ENCODE data around the gene TASP1.
A peak's percentile ranks its signal among the peaks of the same experiment; 100 is the strongest.
"Not testable (repeated sequence)": the region's sequence is repeated elsewhere in the genome, so short reads cannot be mapped to it uniquely, and the experiment has no call there.

TASP1 gene, protein sequence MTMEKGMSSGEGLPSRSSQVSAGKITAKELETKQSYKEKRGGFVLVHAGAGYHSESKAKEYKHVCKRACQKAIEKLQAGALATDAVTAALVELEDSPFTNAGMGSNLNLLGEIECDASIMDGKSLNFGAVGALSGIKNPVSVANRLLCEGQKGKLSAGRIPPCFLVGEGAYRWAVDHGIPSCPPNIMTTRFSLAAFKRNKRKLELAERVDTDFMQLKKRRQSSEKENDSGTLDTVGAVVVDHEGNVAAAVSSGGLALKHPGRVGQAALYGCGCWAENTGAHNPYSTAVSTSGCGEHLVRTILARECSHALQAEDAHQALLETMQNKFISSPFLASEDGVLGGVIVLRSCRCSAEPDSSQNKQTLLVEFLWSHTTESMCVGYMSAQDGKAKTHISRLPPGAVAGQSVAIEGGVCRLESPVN

DNA sequence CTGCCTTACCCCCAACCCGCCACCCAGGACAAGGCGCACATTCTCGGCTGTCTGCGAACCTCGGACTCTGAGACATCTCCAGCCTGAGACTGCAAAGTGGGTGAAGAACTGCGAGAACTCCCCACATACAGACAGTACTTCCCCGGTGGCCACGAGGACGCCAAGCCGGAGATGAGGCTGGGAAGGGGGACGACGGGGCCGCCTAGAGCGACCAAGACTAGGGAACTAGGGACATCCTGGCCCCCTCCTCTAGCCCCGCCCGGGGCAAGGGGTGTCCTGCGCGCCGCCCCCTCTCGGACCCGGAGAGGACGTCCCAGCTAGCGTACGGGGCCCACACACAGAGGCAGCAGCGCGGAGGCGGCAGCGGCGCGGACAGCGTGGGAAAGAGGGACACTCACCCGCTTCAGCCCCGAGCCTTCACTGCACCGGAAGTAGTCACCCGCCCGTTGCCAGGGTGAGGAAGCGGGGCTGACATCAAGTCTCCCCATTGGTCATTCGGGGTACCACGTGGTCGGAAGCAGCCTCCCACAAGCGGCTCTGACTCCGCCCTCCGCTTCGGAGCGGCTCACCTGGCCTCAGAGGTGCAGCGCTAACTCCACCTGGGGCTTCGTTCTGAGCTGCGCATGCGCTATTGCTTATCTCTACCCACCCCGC lies at the start of gene TASP1:
Gene TASP1, minus strand, starts transcription at position 437 of the 654 bp plus-strand sequence. CDS start 8,854 bp downstream, outside the sequence.
- peak; percentile 71 for DNase-seq (ENCODE audit: low read depth)

DNA sequence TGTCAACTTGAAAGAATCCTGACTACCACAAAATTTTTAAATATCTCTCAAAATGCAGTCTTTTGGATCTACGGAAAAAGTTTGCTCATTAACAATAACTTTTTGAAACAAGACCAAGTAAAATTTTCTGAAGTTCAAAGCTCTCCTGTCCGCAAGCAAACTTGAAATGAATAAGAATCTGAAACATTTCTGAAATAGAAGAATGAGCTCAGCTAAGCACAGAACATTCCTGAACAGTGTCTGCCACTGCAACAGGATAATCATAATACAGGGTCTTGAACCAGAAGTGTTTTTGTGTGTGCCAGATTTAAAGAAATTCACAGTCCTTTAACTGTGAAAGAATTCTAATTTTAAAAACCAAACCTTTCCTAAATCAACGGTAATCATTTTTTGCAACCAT lies 49.1 kb upstream of the TASP1 start:
- DNase-seq (ENCODE audit: low read depth) = no peak

DNA sequence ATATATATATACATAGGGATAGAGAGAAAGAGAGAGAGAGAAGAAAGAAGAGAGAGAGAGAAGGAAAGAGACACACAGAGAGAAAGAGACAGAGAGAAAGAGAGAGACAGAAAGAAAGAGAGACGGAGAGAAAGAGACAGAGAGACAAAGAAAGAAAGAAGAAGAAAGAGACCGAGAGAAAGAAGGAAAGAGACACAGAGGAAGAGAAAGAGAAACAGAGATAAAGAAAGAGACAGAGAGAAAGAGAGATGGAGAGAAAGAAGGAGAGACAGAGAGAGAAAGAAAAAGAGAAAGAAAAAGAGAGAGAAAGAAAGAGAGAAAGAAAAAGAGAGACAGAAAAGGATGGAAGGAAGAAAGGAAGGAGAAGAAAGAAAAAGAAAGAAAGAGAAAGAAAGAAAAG lies 46.9 kb upstream of the TASP1 start:
- no peak for DNase-seq (ENCODE audit: low read depth)

DNA sequence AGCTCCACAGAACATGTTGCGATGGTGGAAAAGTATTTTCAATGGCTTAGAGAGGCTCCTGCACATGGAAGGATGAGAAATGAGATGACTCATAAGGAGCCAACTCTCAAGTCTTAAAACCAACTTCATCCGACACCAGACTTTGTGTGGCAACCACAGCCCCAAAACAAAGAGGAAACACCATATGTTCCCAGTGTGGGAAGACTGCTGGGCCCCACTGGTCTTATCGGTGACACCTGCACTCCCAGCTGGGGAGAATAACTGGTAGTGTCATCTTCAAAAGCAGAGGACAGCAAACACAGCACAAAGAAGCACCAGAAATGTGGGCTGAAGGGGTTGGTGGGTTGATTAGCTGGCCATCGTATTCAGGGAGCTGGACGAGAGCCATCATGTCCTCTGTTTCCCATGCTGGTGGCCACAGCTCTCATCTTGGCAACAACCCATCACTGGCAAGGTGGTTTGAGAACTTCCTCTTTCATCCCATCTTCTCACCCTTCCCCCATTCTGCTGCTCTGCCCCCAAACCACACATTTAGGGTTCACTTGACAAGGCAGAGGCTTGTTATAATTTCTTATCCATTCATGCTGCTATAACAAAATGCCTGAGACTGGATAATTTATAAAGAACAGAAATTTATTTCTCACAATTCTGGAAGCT lies 46.0 kb upstream of the TASP1 start:
- DNase-seq (ENCODE audit: low read depth) = no peak

DNA sequence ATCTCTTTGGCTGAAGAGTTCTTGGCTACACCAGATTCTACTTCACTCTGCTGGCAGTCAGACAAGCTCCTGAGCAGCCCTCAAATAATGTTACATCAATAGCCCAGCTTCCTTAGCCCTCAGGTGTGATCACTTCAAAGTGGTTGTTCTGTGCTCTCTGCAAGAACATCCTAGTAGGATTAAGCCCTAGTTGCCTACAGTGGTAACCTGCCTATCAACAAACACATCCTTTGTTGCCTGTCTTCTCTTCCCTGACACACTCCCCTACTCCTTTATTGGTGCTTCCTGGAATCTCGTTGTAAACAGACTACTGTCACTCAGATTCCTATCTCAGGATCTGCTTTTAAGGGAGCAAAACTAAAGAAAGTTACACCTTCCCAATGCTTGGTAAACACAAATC lies 45.1 kb upstream of the TASP1 start:
- no peak for DNase-seq (ENCODE audit: low read depth)

DNA sequence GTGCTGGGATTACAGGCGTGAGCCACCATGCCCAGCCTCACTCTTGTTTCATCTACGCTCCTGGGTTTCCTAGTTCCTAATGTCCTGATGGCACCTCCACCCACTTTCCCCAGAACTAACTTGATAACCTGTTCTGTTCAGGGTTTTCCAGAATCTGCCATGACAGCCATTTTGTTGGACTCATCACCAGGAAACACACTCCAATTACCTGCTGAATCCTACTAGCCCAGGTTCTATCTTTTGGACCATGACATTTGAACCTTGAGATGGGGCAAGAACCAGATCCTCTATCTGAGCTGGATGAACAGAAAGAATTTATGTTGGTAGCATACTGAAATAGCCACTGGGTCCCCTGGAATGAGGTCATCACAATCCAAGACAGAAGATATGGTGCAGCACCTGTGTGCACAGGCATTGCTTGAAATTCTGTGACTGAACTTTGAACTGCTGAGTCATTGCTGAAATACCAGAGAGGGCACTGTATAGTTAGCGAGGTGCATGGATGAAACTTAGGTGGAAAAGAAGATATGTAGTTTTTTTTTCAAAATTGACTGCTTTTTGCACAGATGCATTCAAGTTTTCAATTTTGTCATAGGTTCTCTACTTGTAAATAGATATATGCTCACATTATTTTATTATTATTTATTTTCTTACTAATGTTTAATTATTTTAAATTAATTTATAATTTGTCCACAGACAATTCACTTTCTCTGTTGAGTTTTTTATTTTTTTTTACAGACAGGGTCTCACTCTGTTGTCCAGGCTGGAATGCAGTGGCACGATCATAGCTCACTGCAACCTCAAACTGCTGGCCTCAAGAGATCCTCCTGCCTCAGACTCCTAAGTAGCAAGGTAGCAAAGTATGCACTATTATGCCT lies 42.8 kb upstream of the TASP1 start:
- no peak for DNase-seq (ENCODE audit: low read depth)

DNA sequence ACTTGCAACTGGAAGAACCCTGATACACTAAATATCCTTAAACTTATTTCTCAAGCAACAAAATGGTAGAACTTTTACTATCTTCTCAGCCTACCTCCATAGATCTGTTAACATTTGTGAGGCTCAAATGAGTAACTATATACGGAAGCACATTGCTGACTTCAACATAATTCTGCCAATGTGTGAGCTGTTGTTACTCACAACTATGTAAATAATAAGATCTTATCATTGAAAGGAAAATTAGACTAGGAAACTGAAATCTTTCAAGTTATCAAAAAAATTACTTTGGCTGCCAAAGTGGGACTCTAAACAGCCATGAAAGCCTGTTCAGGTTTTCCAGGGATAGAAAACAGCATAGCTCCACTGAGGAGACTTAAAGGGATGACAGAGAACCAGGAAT lies 40.2 kb upstream of the TASP1 start:
- DNase-seq (ENCODE audit: low read depth) = no peak

DNA sequence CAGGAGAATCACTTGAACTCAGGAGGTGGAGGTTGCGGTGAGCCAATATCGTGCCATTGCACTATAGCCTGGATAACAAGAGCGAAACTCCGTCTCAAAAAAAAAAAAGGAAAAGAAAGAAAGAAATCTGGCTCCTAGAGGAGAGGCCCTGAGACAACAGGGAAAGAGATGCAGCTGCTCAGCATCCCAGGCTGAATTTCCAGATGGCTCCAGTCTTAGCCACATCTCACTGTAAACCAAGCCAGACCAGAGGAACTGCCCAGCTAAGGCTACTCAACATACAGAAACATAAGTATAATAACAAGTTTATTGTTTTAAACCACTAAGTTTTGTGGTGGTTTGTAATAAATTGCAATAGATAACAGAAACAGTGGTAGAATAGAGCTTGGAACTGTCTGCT lies 38.5 kb upstream of the TASP1 start:
- DNase-seq (ENCODE audit: low read depth) = no peak

DNA sequence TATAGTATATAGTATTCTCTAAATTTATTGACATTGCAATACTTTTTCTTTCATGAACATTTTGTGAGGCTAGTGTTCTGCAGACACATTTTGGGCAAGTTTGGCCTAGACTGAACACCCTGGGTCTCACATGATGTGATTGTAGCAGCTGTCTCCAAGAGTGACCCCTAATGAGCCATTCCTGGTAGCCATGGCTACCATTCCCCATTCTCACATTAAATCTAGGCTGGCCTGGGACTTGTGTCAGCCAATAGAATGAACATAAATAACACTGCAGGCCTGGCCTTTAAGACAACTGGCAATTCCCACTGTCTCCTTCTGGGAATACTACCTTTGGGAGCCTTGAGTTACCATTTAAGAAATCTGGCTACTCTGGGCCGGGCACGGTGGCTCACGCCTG lies 38.0 kb upstream of the TASP1 start:
- DNase-seq (ENCODE audit: low read depth) = no peak

DNA sequence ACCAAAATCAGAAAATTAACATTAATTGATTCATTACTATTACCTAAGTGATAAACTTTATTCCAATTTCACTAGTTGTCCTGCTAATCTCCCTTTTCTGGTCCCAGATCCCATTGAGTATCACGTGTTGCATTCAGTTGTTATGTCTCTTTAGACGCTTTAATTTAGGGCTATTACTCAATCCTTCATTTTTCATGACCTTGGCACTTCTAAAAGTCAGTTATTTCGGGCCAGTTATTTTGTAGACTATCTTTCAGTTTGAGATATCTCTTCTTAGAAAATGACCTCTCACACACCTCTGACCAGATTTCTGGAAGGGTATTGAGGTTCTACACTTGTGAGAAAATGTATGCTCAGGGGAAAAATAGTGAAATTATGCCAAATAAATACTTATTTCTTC lies 34.0 kb upstream of the TASP1 start:
- DNase-seq (ENCODE audit: low read depth) = no peak

DNA sequence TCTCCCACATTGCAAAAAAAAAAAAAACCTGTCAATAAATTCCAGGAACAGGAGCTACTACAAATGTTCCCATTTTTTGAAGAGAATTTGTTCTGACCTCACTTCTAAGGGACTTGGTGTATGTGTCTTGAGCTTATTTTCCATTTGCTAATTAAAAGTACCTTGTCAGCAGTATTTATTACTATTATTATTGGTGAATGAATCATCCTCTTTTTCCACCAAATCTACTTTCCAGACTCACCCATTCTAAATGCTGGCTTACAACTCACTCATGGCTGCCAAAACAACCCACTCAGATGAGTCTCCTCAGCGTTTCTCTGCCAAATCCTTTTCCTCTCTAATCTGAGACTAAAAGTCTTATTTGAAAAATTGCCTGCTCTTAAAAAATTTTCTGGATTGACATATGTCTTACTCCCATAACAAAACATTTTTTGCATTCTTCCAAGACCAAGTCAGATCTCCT lies 33.2 kb upstream of the TASP1 start:
- no peak for DNase-seq (ENCODE audit: low read depth)

DNA sequence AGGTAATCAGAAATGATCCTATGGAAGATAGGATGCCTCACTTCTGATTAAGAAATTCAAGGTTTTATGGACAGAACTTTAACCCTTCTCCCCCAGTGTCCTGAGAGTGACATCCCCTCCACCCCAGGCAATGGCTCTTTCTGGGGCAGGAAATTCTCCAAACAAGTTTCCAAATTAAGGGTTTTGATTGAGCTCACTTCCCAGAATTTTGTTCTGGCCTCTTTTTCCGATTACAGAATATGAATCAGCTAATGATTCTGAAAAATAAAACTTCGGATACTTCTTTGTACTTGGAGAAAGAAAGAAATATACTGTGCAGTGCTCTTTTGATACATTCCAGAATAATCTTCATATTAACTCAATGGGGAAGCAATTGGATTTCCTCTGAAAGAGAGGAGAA lies 32.8 kb upstream of the TASP1 start:
- no peak for DNase-seq (ENCODE audit: low read depth)

DNA sequence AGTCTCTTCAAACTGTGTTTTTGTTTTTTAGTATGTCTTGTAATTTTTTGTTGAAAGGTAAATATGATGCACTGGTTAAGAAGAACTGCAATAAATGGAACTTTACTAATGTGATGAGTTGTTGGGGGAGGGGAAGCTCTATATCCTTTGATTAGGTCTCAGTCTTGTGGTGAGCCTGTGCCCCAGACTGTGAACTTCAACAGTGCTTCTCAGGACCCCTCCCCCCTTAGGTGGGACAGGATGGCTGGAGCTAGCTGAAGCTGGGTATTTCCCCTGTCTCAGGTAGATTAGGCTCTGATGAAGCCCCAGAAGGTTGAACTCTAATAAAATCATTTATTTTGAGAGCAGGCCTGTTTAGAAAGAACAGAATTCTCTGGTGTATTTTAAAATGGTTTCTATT lies 31.4 kb upstream of the TASP1 start:
- no peak for DNase-seq (ENCODE audit: low read depth)

DNA sequence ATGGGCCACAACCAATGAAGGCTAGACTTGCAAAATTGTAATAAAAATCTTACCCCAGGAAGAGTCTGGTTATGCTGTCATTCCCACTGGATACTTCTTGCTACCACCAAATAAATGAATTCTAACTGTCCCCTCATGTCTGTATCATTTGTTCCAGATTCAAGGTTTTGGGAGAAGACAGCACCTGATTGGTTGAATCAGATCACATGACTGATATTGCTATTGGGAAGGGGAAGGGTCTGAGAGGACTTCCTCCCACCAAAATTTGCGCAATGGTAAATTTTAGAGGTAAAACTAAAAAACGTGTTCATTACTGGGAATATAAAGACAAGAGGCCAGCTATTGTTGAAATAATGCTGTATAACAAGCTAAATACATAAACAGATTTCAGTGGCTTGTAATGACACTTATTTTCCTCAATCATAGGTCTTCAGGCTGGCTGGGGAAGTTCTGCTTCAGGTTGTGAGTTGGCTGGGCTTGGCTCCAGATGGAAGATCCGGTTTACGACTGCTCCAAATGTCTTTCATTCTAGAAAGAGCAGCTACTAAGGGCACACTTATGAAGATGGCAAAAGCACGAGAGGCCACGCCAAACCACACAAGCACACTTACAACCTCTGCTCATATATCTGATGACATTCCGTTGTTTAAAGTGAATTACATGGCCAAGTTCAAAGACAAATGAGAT lies 27.1 kb upstream of the TASP1 start:
- DNase-seq (ENCODE audit: low read depth) = no peak

DNA sequence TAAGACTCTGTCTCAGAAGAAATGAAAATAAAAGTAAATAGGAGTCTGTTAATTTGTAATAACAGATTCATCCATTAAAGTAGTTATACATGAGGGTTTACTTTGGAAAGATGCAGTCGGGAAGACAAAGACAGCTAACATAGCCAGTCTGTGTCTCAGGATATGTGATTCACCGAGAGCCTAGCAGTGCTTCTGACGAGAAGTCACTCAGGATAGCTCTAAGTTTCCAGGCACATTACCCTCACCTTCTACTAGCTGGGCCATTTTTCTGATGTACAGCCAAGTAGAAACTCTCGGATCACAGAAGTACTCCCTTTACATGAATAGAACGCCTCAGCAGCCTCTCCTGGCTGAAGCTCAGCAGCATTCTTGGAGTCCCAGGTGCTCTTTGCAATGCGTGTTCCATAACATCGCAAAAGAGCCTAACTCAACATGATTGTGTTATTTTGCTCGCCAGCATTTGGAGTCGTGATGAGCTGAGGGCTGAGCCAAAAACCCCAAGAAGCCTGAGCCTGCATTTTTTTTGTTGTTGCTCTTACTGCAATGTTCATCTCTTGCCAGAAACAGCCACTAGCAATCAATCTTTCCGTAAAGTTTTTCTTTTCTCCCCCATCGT lies 22.4 kb upstream of the TASP1 start:
- no peak for DNase-seq (ENCODE audit: low read depth)

DNA sequence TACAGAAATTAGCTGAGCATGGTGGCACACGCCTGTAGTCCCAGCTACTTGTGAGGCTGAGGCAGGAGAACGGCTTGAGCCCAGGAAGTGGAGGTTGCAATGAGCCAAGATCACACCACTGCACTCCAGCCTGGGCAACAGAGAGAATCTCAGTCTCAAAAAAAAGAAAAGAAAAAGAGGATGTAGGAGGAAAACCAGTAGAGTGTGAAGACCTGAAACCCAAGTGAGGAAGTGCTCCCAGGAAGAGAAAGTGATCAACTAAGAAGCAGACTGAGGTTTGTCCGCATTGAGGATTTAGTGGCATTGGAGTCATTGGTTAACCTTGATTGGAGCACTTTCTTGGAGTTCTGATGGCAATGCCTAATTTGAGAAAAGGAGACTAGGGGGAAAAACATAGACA lies 20.6 kb upstream of the TASP1 start:
- DNase-seq (ENCODE audit: low read depth) = no peak

DNA sequence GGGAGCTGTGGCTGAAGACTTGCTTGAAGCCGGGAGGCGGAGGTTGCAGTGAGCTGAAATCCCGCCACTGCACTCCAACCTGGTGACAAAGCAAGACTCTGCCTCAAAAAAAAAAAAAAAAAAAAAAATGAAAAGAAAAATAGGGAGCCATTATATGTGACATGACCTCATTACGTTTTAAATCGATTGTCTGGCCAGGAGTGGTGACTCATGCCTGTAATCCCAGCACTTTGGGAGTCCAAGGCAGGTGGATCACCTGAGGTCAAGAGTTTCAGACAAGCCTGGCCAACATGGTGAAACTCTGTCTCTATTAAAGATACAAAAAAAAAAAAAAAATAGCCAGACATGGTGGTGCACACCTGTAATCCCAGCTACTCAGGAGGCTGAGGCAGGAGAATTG lies 19.3 kb upstream of the TASP1 start:
- DNase-seq (ENCODE audit: low read depth) = not testable (repeated sequence)

DNA sequence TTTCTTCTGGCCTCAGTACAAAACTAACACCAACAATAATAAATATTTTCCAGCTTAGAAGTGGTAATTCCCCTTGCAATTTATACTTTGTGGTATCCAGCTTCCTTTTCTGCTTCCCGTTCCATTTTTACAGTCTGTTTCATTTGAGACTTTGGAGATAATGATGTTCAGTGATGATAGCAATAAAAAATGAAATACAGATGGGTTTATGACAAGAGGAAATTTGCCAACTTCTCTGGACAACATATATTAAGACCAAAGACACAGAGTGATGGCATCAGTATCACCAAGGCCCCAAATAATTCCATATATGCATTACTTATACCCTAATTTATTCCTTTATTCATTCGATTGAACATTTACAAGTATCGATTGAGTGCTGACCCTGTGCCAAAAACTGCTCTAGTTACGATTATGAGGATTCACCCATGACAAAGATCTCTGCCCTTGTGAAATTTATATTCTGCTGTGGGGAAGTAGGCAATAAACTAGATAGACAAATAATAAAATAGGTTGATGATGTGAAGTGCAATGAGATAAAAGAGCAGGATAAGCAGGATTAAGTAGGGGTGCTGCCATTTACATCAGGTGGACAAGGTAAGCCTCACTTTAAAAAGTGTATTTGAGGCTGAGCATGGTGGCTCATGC lies 18.1 kb upstream of the TASP1 start:
- DNase-seq (ENCODE audit: low read depth) = no peak

DNA sequence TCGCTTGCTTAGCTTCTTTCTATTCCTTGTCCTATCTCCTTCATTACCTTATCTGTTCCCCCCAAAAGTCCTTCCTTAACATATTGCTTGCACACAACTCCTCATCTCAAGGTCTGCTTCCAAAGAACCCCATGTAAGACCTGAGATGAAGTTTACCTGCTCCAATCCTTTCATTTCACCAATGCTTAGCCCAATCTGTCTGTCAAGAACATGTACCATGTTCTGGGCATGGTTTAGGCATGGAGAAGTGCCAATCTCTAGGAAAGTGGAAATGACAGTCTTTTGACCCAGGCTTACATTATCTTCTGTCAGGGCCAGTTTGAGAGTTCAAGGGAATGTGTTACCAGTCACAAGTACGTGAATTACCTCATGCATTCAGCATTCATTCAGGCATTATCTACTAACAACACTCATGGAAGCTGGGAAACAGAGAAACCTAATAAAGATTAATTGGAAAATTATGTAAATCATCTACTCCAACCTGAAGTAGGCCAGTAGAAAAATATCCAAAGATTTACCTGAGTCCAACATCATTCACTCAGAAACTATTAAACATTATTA lies 15.8 kb upstream of the TASP1 start:
- DNase-seq (ENCODE audit: low read depth) = no peak

DNA sequence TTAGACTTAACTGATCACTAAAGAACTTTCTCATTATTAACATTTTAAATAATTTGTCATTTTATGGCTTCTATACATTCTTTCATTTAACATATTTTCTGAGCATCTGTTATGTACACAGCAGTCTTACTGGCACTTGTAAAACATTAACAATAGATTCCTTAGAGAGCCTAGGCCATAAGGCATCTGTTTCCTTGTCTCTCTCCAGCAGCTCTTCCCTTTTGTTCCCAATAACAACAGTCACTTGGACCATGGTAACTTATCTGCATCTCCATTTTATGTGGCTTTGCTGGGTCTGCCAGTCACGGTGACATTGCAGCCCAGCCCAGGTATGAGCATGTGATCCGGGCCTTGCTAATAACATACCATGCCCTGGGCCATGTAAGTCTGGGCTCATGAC lies 11.7 kb upstream of the TASP1 start:
- DNase-seq (ENCODE audit: low read depth) = no peak

All from stimulated activated CD8-positive, alpha-beta memory T cell treated with anti-CD3 and anti-CD28 coated beads, Interleukin-15, amount 100 ng/mL, for 24 hours (primary cell).